ENCODE results near the gene SLC4A2.

GRCh38 chr7:151078233-151079040, 19.0 kb downstream of the SLC4A2 start:
- no peak for TF ChIP-seq POLR2A (IDR thresholded peaks at IDR 0.05)
- TF ChIP-seq EP300 (IDR thresholded peaks at IDR 0.05) = no peak
- no peak for TF ChIP-seq CTCF (IDR thresholded peaks at IDR 0.05)
